Astrocyte of the spinal cord (primary cell): ENCODE results near the gene CCDC178.

Experiments used
- DNase-seq: peaks from one replicate; pipeline ENCODE4 v3.0.0; 2011; ENCODE audit warnings: low read depth, low spot score
- H3K4me3 ChIP-seq: 2 replicates; pipeline ENCODE4 v1.5.1; 2011; ENCODE audit warnings: low read depth, mild to moderate bottlenecking, low read length, moderate library complexity
- CTCF ChIP-seq: IDR thresholded peaks from 2 replicates; pipeline ENCODE4 v1.5.1; 2012; ENCODE audit warnings: low read depth, mild to moderate bottlenecking, low read length, inconsistent platforms
- in situ Hi-C: cut with HindIII; loops from 2 replicates; pipeline ENCODE4 v1.10.0; 2017; ENCODE audit warnings: low sequenced_read_pairs

The CCDC178 gene

GRCh38 chr18:33288082-33288716 lies 152.3 kb downstream of the CCDC178 start:
- H3K4me3 ChIP-seq, result no peak overlapping the region
- no peak for DNase-seq
- no peak for TF ChIP-seq CTCF
- in situ Hi-C loops, result no loop called here

GRCh38 chr18:33282709-33283333 lies 157.7 kb downstream of the CCDC178 start:
- DNase-seq, result no peak
- TF ChIP-seq CTCF, result no peak
- no peak overlapping the region for H3K4me3 ChIP-seq
- in situ Hi-C loops, result no loop called here

GRCh38 chr18:33282142-33282541 lies 158.4 kb downstream of the CCDC178 start:
- H3K4me3 ChIP-seq, result no peak overlapping the region
- no peak for TF ChIP-seq CTCF
- in situ Hi-C loops, result no loop called here
- DNase-seq, result no peak

GRCh38 chr18:33277431-33277830 lies 163.1 kb downstream of the CCDC178 start:
- TF ChIP-seq CTCF, result no peak
- DNase-seq, result no peak
- H3K4me3 ChIP-seq, result no peak overlapping the region
- in situ Hi-C loops, result no loop called here

- H3K4me3 ChIP-seq, result no peak overlapping the region
- in situ Hi-C loops, result no loop called here
- TF ChIP-seq CTCF, result no peak
- DNase-seq, result no peak
Measured at GRCh38 chr18:33275843-33276242, 164.7 kb downstream of the CCDC178 start.

- no peak for TF ChIP-seq CTCF
- DNase-seq, result no peak
- no peak overlapping the region for H3K4me3 ChIP-seq
- in situ Hi-C loops, result no loop called here
Measured at GRCh38 chr18:33270297-33270696, 170.2 kb downstream of the CCDC178 start.
